ENCODE results near the gene HPD. TPM values are rescaled to one million over a fixed set of nuclear protein-coding genes. Genes with fewer than 3 reads are reported as not detected.

The HPD gene
- total and polyA plus RNA-seq, 9 donors: 1.2 to 7.2 (median 4.0) TPM

- Histone ChIP-seq H3K4me3 (no peak overlapping the region), H3K9me3 (no peaks in the 10 kb centered on the region), H3K27me3 (no peaks in the 10 kb centered on the region), H3K36me3 (no peaks in the 10 kb centered on the region), H3K27ac (no peak overlapping the region), H3K4me1 (ENCODE audit: insufficient read depth) (no peaks in the 10 kb centered on the region)
- DNase-seq: peak in 3 of 5 donors; percentile 11 to 42 (median 20)
- WGBS, 3 donors: 87 to 91% (median 88%) methylated on average over 22 to 31 of the region's 31 CpGs
- TF ChIP-seq EP300 (IDR thresholded peaks at IDR 0.05) (no peak), CTCF (IDR thresholded peaks at IDR 0.05) (no peak), POLR2A (IDR thresholded peaks at IDR 0.05) (no peak)
- intact Hi-C loops (cut with DNase I): no loop called here
Observed at GRCh38 chr12:121814429-121815119, 44.1 kb downstream of the HPD start.

GRCh38 chr12:121813951-121814350 lies 44.7 kb downstream of the HPD start:
- H3K4me3 ChIP-seq: no peak overlapping the region
- intact Hi-C loops (cut with DNase I): loop anchor here in 3 of 4 donors (2.0 kb wide), 1 partner anchor 19 kb away; no protein-coding TSS in a partner anchor
- WGBS, 3 donors: 80 to 89% (median 82%) methylated on average over 11 to 14 of the region's 14 CpGs
- no peak overlapping the region for H3K27ac ChIP-seq
- H3K9me3 ChIP-seq: no peaks in the 10 kb centered on the region
- H3K36me3 ChIP-seq: no peaks in the 10 kb centered on the region
- DNase-seq: no peak
- H3K4me1 ChIP-seq (ENCODE audit: insufficient read depth): no peaks in the 10 kb centered on the region
- TF ChIP-seq CTCF (IDR thresholded peaks at IDR 0.05) (no peak), EP300 (IDR thresholded peaks at IDR 0.05) (no peak), POLR2A (IDR thresholded peaks at IDR 0.05) (no peak)
- no peaks in the 10 kb centered on the region for H3K27me3 ChIP-seq

- whole genome bisulfite sequencing, 3 donors: 33 to 37% (median 35%) methylated on average over 25 of the region's 25 CpGs
- no peak for TF ChIP-seq EP300 (IDR thresholded peaks at IDR 0.05)
- no peak for TF ChIP-seq CTCF (IDR thresholded peaks at IDR 0.05)
- TF ChIP-seq POLR2A (IDR thresholded peaks at IDR 0.05): no peak
- H3K9me3 ChIP-seq: no peaks in the 10 kb centered on the region
- no peak overlapping the region for H3K27ac ChIP-seq
- peak in 3 of 5 donors; percentile 13 to 39 (median 23) for DNase-seq
- no peaks in the 10 kb centered on the region for H3K4me1 ChIP-seq (ENCODE audit: insufficient read depth)
- intact Hi-C loops (cut with DNase I): loop anchor here in 3 of 4 donors (1.0 to 2.0 kb wide), 2 partner anchors 18 to 37 kb away; no protein-coding TSS in a partner anchor
- H3K27me3 ChIP-seq: no peaks in the 10 kb centered on the region
- H3K4me3 ChIP-seq: no peak overlapping the region
- H3K36me3 ChIP-seq: no peaks in the 10 kb centered on the region
Observed at GRCh38 chr12:121812921-121813896, 45.5 kb downstream of the HPD start.

- TF ChIP-seq POLR2A (IDR thresholded peaks at IDR 0.05) (no peak), CTCF (IDR thresholded peaks at IDR 0.05) (peak in 1 of 3 donors; percentile 52)
- no peaks in the 10 kb centered on the region for H3K36me3 ChIP-seq
- WGBS, 3 donors: 5 to 10% (median 8%) methylated on average over 26 of the region's 26 CpGs
- H3K27ac ChIP-seq: no peak overlapping the region
- intact Hi-C loops (cut with DNase I): loop anchor here in 3 of 4 donors (1.0 to 2.0 kb wide), 2 partner anchors 18 to 36 kb away; no protein-coding TSS in a partner anchor
- no peaks in the 10 kb centered on the region for H3K9me3 ChIP-seq
- peak; percentile 62 to 83 (median 76) for DNase-seq
- peak overlapping the region; percentile 46 for H3K4me3 ChIP-seq
- H3K27me3 ChIP-seq: no peaks in the 10 kb centered on the region
- H3K4me1 ChIP-seq (ENCODE audit: insufficient read depth): no peaks in the 10 kb centered on the region
Observed at GRCh38 chr12:121812320-121812871, 46.3 kb downstream of the HPD start.
